Gastroesophageal sphincter (tissue), 3 donors: ENCODE data around the gene CHD1.

Experiments
- CTCF ChIP-seq, 4 experiments: fragments of 200-600 bp in 2 of 4; fragments of 450-650 bp in 2 of 4; sonication (generic) in 1 of 4; IDR thresholded peaks; one replicate each; pipeline ENCODE4 v1.5.1; 2017 to 2019; ENCODE audit warnings: antibody characterized with exemption in 4 of 4, mild to moderate bottlenecking in 2 of 4, moderate library complexity in 2 of 4
- EP300 ChIP-seq: sonication (generic); formaldehyde crosslinking; IDR thresholded peaks from one replicate; pipeline ENCODE4 v1.6.1; 2017; ENCODE audit warnings: antibody characterized with exemption, mild to moderate bottlenecking
- POLR2AphosphoS5 ChIP-seq: sonication (generic); formaldehyde crosslinking; IDR thresholded peaks from one replicate; pipeline ENCODE4 v1.6.1; 2017; ENCODE audit warnings: antibody characterized with exemption

- TF ChIP-seq CTCF (IDR thresholded peaks at IDR 0.05) (no peak), EP300 (no peak), POLR2AphosphoS5 (no peak)
Observed at GRCh38 chr5:98975682-98976407, 47.0 kb upstream of the CHD1 start.
